Measurements from ENCODE around the gene SMARCA2. TPM values are rescaled to one million over a fixed set of nuclear protein-coding genes. Genes with fewer than 3 reads are reported as not detected.

The SMARCA2 gene
- total and polyA plus RNA-seq, 12 donors = 38.3 to 192 (median 142) TPM

- no peaks in the 10 kb centered on the region for H3K9me3 ChIP-seq (replicated peaks in 1 of 3)
- WGBS, 4 donors = 36 to 47% (median 43%) methylated on average over 2 of the region's 2 CpGs
- intact Hi-C loops (cut with DNase I) = no loop called here
- no peaks in the 10 kb centered on the region for H3K27me3 ChIP-seq
- peaks cover 0 to 35% of the 10 kb centered on the region in 2 donors for H3K36me3 ChIP-seq (replicated peaks in 1 of 2)
- H3K4me3 ChIP-seq = no peak overlapping the region
- H3K4me1 ChIP-seq (replicated peaks in 1 of 2) = peaks cover 0 to 9% of the 10 kb centered on the region in 2 donors
- TF ChIP-seq POLR2A (IDR thresholded peaks at IDR 0.05) = no peak
- no peak for TF ChIP-seq CTCF (IDR thresholded peaks at IDR 0.05)
- H3K27ac ChIP-seq = no peak overlapping the region
- peak in 5 of 7 donors; percentile 29 to 50 (median 38) for DNase-seq
These were observed 78.9 kb downstream of the SMARCA2 start for GRCh38 chr9:2093920-2094597.

GRCh38 chr9:2096376-2096970 lies 81.3 kb downstream of the SMARCA2 start:
- Histone ChIP-seq H3K27ac (no peak overlapping the region), H3K36me3 (replicated peaks in 1 of 2) (peaks cover 0 to 46% of the 10 kb centered on the region in 2 donors), H3K9me3 (replicated peaks in 1 of 3) (no peaks in the 10 kb centered on the region), H3K4me1 (replicated peaks in 1 of 2) (peaks cover 0 to 9% of the 10 kb centered on the region in 2 donors), H3K4me3 (no peak overlapping the region), H3K27me3 (no peaks in the 10 kb centered on the region)
- 85 to 92% (median 87%) methylated on average over 6 of the region's 6 CpGs for WGBS, 4 donors
- no peak for DNase-seq
- no peak for TF ChIP-seq POLR2A (IDR thresholded peaks at IDR 0.05)
- no peak for TF ChIP-seq CTCF (IDR thresholded peaks at IDR 0.05)
- intact Hi-C loops (cut with DNase I) = no loop called here

- Histone ChIP-seq H3K4me3 (no peak overlapping the region), H3K27ac (no peak overlapping the region), H3K27me3 (no peaks in the 10 kb centered on the region), H3K9me3 (replicated peaks in 1 of 3) (no peaks in the 10 kb centered on the region), H3K36me3 (replicated peaks in 1 of 2) (peaks cover 0 to 46% of the 10 kb centered on the region in 2 donors), H3K4me1 (replicated peaks in 1 of 2) (peaks cover 20% of the 10 kb centered on the region in 2 donors)
- intact Hi-C loops (cut with DNase I) = no loop called here
- no peak for DNase-seq
- TF ChIP-seq CTCF (IDR thresholded peaks at IDR 0.05) (no peak), POLR2A (IDR thresholded peaks at IDR 0.05) (no peak)
- 91 to 98% (median 94%) methylated on average over 1 of the region's 1 CpG for WGBS, 4 donors
These were observed 91.5 kb downstream of the SMARCA2 start for GRCh38 chr9:2106666-2107065.

GRCh38 chr9:2107906-2108451 lies 92.8 kb downstream of the SMARCA2 start:
- intact Hi-C loops (cut with DNase I) = no loop called here
- peak in 1 of 2 donors; percentile 34 for TF ChIP-seq POLR2A (IDR thresholded peaks at IDR 0.05)
- TF ChIP-seq CTCF (IDR thresholded peaks at IDR 0.05) = no peak
- Histone ChIP-seq H3K4me1 (replicated peaks in 1 of 2) (peaks cover 20% of the 10 kb centered on the region in 2 donors), H3K4me3 (no peak overlapping the region), H3K36me3 (replicated peaks in 1 of 2) (peaks cover 0 to 53% of the 10 kb centered on the region in 2 donors), H3K27me3 (no peaks in the 10 kb centered on the region), H3K27ac (peak overlapping the region in 4 of 5 donors; percentile 6 to 84 (median 66)), H3K9me3 (replicated peaks in 1 of 3) (no peaks in the 10 kb centered on the region)
- peak in 6 of 7 donors; percentile 45 to 75 (median 59) for DNase-seq
- 35 to 46% (median 42%) methylated on average over 5 of the region's 5 CpGs for WGBS, 4 donors

Data from adrenal gland (tissue), 12 donors.